SK-N-SH treated with all-trans-retinoic acid at 6 μM for 48 hours (cell line): Measurements from ENCODE around the gene ANKRD65.

Experiments used
- ARNTL ChIP-seq: fragments of 450-650 bp; formaldehyde crosslinking; IDR thresholded peaks from 2 replicates; pipeline ENCODE4 v1.5.0; 2020; ENCODE audit warnings: low read depth, mild to moderate bottlenecking, moderate library complexity, borderline replicate concordance
- BACH2 ChIP-seq: fragments of 250-450 bp; sonication (Bioruptor Pico); IDR thresholded peaks from 2 replicates; pipeline ENCODE4 v1.9.0; 2021; ENCODE audit warnings: mild to moderate bottlenecking, borderline replicate concordance
- CSDC2 ChIP-seq: fragments of 250-450 bp; sonication (Bioruptor Pico); IDR thresholded peaks from 2 replicates; pipeline ENCODE4 v1.5.0; 2020; ENCODE audit warnings: mild to moderate bottlenecking, moderate library complexity
- GLIS3 ChIP-seq: fragments of 250-450 bp; sonication (Bioruptor Pico); IDR thresholded peaks from 2 replicates; pipeline ENCODE4 v1.5.0; 2020; ENCODE audit warnings: mild to moderate bottlenecking, moderate library complexity
- PPARA ChIP-seq: fragments of 250-450 bp; sonication (Bioruptor Pico); IDR thresholded peaks from 2 replicates; pipeline ENCODE4 v1.5.0; 2020; ENCODE audit warnings: mild to moderate bottlenecking, borderline replicate concordance
- RARB ChIP-seq: fragments of 250-450 bp; sonication (Bioruptor Pico); IDR thresholded peaks from 2 replicates; pipeline ENCODE4 v1.8.0; 2021; ENCODE audit warnings: mild to moderate bottlenecking, moderate library complexity
- TOX ChIP-seq: fragments of 250-450 bp; sonication (Bioruptor Pico); IDR thresholded peaks from 2 replicates; pipeline ENCODE4 v1.8.0; 2021; ENCODE audit warnings: mild to moderate bottlenecking, moderate library complexity, borderline replicate concordance
- ZC3H10 ChIP-seq: fragments of 250-450 bp; sonication (Bioruptor Pico); IDR thresholded peaks from 2 replicates; pipeline ENCODE4 v1.5.1; 2021; ENCODE audit warnings: mild to moderate bottlenecking, moderate library complexity
- ZFP3 ChIP-seq: fragments of 250-450 bp; sonication (Bioruptor Pico); IDR thresholded peaks from 2 replicates; pipeline ENCODE4 v1.5.0; 2020; ENCODE audit warnings: mild to moderate bottlenecking, moderate library complexity
- ZNF8 ChIP-seq: fragments of 450-650 bp; formaldehyde crosslinking; IDR thresholded peaks from 2 replicates; pipeline ENCODE4 v1.5.0; 2020; ENCODE audit warnings: mild to moderate bottlenecking, moderate library complexity
- TF ChIP-seq, protein P1 (sequence below): fragments of 250-450 bp; sonication (Bioruptor Pico); IDR thresholded peaks from 2 replicates; pipeline ENCODE4 v1.5.0; 2020; ENCODE audit warnings: mild to moderate bottlenecking, moderate library complexity
- TF ChIP-seq, protein P2 (sequence below): fragments of 250-450 bp; sonication (Bioruptor Pico); IDR thresholded peaks from 2 replicates; pipeline ENCODE4 v1.8.0; 2020; ENCODE audit warnings: mild to moderate bottlenecking, moderate library complexity, borderline replicate concordance

DNA sequence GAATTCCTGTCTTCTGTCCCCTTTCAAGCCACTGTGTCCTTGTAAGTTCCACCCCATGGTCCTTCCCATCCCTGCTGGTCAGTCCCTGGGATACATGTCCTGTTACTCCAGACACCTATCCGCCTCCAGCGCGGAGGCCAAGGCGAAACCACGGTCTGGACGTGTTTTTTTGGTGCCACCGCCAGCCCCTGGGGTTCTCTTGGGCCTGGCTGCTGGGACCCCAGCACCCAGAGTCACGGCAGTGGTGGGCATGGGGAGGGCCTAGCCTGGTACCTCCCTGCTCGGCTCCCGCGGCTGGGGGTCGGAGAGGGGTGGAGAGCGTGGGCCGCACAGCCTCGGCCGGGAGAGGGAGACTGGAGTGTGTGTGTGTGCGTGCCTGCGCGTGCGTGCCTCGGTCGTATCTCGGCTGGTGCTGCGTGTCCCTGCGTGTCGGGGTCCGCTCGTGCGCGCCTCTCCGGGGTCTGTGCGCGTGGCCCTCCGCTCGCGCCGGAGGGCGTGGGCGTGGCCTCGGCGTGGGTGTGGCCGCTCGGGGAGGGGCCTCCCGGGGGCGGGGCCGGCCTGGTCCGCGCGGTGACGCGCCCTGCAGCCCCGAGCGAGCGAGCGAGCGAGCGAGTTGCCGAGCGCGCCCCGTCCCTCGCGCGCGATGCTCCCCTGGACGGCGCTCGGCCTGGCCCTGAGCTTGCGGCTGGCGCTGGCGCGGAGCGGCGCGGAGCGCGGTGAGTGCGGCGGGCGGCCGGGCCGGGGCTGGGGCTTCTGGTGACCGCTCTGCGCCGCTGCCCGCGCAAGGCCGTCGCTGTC, 14.2 kb upstream of the ANKRD65 start, which contains the start of gene VWA1:
- TF ChIP-seq ZC3H10 (CRISPR knock-in tag) = no peak
- TF ChIP-seq TOX (CRISPR knock-in tag) = no peak
- TF ChIP-seq, protein P1, sequence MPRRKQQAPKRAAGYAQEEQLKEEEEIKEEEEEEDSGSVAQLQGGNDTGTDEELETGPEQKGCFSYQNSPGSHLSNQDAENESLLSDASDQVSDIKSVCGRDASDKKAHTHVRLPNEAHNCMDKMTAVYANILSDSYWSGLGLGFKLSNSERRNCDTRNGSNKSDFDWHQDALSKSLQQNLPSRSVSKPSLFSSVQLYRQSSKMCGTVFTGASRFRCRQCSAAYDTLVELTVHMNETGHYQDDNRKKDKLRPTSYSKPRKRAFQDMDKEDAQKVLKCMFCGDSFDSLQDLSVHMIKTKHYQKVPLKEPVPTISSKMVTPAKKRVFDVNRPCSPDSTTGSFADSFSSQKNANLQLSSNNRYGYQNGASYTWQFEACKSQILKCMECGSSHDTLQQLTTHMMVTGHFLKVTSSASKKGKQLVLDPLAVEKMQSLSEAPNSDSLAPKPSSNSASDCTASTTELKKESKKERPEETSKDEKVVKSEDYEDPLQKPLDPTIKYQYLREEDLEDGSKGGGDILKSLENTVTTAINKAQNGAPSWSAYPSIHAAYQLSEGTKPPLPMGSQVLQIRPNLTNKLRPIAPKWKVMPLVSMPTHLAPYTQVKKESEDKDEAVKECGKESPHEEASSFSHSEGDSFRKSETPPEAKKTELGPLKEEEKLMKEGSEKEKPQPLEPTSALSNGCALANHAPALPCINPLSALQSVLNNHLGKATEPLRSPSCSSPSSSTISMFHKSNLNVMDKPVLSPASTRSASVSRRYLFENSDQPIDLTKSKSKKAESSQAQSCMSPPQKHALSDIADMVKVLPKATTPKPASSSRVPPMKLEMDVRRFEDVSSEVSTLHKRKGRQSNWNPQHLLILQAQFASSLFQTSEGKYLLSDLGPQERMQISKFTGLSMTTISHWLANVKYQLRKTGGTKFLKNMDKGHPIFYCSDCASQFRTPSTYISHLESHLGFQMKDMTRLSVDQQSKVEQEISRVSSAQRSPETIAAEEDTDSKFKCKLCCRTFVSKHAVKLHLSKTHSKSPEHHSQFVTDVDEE (CRISPR knock-in tag) = no peak
- TF ChIP-seq GLIS3 (CRISPR knock-in tag) = no peak
- TF ChIP-seq ZNF8 (CRISPR knock-in tag) = no peak
- TF ChIP-seq BACH2 (CRISPR knock-in tag) = no peak
- TF ChIP-seq PPARA (CRISPR knock-in tag) = no peak
- TF ChIP-seq ZFP3 = no peak
- TF ChIP-seq ARNTL = no peak
- TF ChIP-seq RARB (CRISPR knock-in tag) = no peak
- TF ChIP-seq, protein P2, sequence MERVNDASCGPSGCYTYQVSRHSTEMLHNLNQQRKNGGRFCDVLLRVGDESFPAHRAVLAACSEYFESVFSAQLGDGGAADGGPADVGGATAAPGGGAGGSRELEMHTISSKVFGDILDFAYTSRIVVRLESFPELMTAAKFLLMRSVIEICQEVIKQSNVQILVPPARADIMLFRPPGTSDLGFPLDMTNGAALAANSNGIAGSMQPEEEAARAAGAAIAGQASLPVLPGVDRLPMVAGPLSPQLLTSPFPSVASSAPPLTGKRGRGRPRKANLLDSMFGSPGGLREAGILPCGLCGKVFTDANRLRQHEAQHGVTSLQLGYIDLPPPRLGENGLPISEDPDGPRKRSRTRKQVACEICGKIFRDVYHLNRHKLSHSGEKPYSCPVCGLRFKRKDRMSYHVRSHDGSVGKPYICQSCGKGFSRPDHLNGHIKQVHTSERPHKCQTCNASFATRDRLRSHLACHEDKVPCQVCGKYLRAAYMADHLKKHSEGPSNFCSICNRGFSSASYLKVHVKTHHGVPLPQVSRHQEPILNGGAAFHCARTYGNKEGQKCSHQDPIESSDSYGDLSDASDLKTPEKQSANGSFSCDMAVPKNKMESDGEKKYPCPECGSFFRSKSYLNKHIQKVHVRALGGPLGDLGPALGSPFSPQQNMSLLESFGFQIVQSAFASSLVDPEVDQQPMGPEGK = no peak
- TF ChIP-seq CSDC2 (CRISPR knock-in tag) = no peak
